HTR-8/SVneo (cell line): ENCODE results near the gene MROH8.
"Not testable (repeated sequence)": the region's sequence is repeated elsewhere in the genome, so short reads cannot be mapped to it uniquely, and the experiment has no call there.

Experiments
- DNase-seq: peaks from one replicate; pipeline ENCODE4 v3.0.0; 2011; ENCODE audit warnings: low spot score, mixed read lengths; ENCODE audit not compliant: insufficient read length
- FAIRE-seq: peaks from 2 replicates; lab custom pipeline; 2011; peaks lifted over from hg19 to GRCh38; lab: Jason Lieb, UNC

MROH8 gene

DNA sequence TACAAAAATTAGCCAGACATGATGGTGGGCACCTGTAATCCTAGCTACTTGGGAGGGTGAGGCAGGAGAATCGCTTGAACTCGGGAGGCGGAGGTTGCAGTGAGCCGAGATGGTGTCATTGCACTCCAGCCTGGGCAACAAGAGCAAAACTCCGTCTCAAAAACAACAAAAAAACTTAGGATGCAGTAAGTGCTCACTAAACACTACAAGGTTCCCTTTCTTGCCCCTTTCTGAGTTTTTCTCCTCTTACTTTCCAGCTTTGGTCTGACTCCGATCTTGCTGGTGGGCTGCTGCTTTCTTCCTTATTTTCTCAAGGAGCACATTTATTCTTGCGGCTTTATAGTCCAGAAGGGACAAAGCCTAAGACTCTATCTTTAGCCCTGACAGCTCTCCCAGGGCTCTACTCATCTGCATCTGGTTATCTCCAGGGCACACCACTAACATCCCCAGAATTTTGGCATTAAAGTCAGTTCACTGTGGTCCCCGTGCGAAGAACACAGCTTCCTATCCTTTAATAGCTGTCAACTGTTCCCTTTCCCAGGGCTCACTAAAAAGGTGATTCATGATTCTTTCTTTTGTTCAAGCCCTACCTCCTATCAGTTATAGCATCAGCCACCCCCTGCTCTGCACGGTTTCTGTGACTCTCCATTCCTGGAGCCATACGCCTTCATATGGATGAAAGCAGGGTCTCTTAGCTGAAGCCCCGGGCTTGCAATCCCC is 17.4 kb downstream of the MROH8 start:
- FAIRE-seq = no peak

DNA sequence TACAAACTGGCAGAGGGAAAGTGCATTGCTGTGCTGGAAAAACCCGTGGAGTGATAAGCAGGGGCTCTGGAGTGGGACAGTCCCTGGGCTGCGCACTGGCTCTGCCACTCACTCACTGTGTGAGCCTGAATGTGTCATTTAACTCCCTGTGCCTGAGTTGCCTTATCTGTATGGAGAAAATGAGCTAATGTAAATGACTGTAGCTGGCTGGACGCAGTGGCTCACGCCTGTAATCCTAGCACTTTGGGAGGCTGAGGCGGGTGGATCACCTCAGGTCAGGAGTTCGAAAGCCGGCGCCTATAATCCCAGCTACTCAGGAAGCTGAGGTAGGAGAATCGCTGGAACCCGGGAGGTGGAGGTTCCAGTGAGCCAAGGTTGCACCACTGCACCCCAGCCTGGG is 18.7 kb downstream of the MROH8 start:
- FAIRE-seq = peak; percentile 59

More for the DNA sequence above, 17.4 kb downstream of the MROH8 start:
- DNase-seq = no peak

DNA sequence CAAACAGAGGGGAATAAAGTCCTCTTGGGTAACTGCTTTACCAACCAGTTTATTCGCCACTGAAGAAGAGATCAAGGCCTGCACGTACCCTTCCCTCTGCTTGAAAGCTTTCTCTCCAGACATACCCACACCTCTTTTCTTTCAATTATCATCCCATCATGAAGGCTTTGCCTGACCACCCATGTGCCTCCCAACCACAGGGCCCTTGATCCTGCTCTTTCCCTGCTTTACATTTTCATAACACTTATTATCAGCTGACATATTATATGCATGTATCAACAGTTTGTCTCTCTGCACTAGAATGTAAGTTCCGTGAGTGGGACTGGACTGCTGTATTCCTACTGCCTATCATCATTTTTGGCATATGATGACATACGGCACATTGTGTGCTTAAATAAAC is 21.1 kb downstream of the MROH8 start:
- no peak for DNase-seq
- peak; percentile 67 for FAIRE-seq

More for the DNA sequence above, 18.7 kb downstream of the MROH8 start:
- no peak for DNase-seq

DNA sequence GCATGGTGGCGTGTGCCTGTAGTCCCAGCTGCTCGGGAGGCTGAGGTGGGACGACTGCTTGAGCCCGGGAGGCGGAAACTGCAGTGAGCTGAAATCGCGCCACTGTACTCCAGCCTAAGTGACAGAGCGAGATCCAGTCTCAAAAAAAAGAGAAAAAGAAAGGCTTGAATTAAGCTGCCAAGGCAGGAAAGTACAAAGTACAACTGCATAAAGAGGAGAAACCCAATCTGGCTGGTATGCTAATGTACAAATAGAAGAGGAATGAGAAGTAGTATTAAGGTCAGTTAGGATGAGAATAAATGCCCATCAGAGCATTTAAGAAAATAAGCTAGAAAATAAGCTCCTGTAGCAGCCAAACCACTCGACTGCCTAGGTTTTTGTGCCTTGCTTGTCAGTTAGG is 23.4 kb downstream of the MROH8 start:
- FAIRE-seq (no peak), DNase-seq (no peak)

DNA sequence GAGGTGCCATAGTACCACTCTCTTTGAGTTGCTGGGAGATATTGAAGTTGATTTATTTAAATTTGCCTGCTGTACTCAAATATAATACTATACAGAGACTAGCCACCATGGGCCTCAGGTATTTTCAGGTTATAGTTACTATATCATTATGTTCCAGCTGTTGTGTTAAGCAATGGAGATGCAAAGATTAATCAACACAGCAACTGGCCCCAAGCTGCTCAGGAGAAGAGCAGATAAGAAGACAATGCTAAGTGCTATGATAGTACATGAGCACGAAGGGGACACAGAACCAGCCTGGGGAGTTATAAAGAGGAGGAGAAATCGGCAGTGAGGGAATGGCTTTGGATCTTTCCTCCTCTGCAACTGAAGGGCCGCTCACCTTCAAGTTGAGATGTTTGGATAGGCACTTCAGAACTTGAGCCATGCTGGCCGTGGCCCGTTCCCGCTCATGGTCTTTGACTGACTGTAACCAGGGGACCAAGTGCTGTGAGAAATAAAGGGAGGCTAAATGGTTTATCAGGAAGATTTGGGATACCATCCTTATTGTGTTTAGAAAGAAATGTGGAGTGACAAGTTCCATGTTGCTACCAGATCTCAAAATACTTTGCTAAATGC is 24.6 kb downstream of the MROH8 start:
- DNase-seq (no peak), FAIRE-seq (peak; percentile 55)

DNA sequence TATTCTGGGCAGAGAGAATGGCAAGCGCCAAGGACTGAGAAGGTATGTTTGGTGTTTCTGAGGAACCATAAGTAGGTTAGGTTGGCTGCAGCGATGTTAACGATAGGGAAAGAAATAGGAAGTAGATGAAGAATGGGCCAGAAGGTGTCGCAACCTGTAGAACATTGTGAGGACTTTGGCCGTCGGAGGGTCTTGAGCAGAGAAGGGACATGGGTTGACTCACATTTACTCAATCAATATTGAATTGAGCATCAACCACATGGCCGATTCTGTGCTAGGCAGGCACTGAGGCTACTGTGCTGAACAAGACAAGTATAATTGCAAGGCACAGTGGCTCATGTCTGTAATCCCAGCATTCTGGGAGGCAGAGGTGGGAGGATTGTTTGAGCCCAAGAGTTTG is 27.1 kb downstream of the MROH8 start:
- DNase-seq = no peak
- peak; percentile 66 for FAIRE-seq

DNA sequence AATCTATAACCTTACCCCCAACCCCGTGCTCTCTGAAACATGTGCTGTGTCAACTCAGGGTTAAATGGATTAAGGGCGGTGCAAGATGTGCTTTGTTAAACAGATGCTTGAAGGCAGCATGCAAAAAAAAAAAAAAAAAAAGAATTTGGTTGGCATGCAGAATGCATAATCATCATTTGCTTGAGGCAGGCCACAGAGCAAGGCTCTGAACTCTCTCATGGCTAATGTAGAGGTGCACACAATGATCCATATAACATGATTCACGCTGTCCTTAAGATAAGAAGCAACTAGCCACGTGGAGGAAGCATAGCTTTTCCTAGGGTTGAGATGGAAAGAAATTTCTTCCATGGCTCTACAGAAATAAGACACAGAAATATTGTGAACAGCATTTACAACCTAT is 27.8 kb downstream of the MROH8 start:
- DNase-seq = no peak
- no peak for FAIRE-seq

DNA sequence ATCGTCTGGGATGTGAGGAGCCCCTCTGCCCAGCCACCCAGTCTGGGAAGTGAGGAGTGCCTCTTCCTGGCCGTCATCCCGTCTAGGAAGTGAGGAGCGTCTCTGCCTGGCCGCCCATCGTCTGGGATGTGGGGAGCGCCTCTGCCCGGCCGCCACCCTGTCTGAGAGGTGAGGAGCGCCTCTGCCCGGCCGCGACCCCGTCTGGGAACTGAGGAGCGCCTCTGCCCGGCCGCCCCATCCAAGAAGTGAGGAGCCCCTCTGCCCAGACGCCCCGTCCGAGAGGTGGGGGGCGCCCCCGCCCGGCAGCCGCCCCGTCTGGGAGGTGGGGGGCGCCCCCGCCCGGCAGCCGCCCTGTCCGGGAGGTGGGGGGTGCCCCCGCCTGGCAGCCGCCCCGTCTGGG is 28.5 kb downstream of the MROH8 start:
- not testable (repeated sequence) for FAIRE-seq, DNase-seq

DNA sequence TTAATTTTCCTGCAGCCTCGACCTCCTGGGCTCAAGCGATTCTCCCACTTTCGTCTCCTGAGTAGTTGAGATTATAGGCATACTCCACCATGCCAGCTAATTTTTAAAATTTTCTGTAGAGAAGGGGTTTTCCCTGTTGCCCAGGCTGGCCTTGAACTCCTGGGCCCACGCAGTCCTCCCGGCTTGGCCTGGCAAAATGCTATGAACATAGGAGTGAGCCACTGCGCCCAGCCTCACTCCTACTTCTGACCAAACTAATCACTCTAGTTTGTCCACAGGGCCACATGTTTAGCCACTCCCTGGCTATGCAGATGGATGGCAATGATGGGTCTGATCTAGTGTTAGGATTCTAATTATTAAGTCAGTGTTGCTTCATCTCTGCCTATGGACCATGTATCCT is 32.1 kb downstream of the MROH8 start:
- no peak for DNase-seq
- FAIRE-seq = no peak

DNA sequence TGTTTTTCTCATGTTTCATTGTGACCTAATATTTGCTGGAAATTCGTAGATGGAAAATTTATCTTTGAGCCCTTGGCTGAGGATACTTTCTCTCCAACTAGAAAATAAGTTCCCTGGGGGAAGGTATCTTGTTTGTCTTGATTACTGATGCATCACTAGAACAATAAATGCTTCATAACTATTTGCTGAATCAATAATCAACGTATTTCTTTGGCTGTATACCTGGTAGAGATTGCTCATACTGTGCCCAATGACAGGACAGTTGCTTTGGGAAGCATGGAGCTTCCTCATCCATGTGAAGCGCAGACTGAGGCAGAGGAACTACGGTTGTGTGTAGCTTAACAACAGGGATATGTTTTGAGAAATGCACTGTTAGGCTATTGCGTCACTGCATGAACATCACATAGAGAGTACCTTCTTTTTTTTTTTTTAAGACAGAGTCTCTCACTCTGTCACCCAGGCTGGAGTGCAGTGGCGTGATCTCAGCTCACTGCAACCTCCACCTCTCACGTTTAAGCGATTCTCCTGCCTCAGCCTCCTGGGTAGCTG is 34.4 kb downstream of the MROH8 start:
- FAIRE-seq (no peak), DNase-seq (no peak)

DNA sequence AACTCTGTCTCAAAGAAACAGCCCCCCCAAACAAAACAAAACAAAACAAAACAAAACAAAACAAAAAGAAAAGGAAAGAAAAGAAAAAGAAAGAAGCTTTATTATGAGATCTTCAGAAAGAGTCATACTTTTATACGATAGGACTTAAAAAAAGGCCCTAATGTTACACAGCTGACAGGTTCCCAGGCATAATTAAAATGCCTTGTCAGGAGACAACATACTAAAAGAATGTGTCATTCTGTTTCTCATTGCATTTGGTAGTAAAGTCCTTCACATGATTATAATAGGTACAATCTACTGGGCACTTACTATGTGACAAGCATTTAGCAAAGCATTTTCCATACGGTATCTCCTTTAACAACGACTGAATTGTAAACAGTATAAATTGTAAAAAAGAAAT is 36.6 kb downstream of the MROH8 start:
- DNase-seq (peak; percentile 60), FAIRE-seq (peak; percentile 62)

DNA sequence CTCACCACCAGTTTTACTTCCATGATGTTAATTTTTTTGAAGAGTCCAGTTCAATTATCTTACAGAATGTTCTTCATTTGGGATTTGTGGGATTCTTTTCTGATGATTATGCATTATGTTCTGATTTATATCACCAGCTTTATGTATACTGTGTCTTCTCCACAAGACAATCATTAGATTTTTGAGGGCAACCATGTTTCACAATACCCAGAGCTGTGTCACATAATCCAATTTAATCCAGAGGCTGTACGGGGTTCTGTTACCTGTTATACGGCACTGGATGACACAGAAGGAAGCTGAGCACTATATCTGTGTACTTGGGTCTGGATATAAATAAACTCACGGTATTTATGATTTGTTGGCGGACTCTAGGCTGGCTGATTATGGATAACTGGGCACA is 41.8 kb downstream of the MROH8 start:
- no peak for FAIRE-seq

DNA sequence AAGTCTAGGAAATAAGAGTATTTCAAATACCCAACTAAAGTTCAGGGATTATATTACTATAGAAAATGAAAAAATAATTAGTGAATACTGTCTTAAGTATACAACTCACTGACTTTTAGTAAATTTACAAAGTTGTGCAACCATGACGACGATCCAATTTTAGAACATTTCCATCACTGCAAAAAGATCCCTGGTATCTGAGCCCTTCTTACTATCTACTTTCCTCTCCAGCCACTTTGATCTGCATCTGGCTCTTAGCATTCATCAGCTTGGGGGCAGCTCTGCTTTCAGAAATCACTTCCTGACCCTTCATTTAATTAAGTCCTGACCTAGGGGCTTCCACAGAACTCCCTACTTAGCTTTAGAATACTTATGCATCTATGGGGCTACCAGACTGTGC is 45.4 kb downstream of the MROH8 start:
- DNase-seq (no peak), FAIRE-seq (no peak)

More for the DNA sequence above, 41.8 kb downstream of the MROH8 start:
- DNase-seq = no peak

DNA sequence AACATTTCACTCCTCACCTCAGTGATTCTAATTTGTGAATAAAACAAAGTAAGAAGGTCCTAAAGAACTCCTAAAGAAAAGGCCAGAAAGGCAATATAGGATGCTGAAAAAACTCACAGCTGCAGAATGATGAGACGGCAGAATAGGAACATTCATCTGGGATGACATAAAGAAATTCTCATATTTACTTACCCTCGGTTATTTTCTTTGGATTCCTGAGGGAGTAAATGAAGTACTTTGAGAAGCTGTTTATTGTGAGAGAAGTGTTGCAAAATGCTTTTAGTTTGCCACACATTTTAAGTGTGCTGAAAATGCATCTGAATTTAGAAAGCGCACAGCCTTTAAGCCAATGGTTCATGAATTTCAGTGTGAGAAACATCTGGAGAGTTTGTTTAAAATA is 47.9 kb downstream of the MROH8 start:
- FAIRE-seq (peak; percentile 16), DNase-seq (no peak)

DNA sequence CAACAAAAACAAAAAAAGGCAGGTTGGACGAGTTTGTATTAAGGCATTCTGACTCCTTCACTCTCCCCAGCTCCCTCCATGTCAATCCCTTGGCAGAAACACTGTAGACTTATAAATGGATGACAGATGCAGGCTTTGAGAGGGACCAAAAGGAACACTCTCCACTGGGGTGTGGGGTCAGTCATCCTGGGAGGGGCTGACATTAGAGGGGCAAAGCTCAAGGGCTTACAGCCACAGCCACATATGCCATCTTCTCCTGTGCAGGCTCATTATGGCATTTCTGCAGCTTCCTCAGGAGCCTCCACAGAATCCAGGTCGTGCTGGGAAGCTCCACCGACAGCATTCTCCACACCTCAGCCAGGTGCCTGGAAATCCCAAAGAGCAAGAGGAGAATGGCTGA is 50.5 kb downstream of the MROH8 start:
- DNase-seq = no peak
- no peak for FAIRE-seq

DNA sequence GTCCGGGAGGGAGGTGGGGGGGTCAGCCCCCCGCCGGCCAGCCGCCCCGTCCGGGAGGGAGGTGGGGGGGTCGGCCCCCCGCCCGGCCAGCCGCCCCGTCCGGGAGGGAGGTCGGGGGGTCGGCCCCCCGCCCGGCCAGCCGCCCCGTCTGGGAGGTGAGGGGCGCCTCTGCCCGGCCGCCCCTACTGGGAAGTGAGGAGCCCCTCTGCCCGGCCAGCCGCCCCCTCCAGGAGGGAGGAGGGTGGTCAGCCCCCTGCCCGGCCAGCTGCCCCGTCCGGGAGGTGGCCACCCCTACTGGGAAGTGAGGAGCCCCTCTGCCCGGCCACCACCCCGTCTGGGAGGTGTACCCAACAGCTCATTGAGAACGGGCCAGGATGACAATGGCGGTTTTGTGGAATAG is 53.1 kb downstream of the MROH8 start:
- FAIRE-seq = not testable (repeated sequence)

DNA sequence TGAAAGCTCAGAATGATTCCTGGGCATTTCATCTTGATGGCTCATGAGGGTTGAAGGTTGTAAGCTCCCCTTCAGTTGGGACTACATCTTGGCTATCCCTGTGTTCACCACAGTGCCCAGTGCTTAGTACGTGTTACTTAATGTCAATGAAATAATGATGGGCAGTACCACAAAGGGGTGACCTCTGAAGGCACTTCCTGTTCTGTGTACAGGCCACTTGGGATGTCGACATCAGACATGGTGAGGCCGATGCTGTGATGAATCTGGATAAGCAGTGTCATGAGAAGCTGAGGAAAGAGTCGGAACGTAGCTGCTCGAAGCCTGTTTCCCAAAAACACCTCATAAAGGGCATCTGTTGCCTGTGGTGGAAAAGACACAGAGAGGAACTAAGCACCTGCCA is 55.9 kb downstream of the MROH8 start:
- DNase-seq (no peak), FAIRE-seq (peak; percentile 80)

More for the DNA sequence above, 53.1 kb downstream of the MROH8 start:
- not testable (repeated sequence) for DNase-seq

DNA sequence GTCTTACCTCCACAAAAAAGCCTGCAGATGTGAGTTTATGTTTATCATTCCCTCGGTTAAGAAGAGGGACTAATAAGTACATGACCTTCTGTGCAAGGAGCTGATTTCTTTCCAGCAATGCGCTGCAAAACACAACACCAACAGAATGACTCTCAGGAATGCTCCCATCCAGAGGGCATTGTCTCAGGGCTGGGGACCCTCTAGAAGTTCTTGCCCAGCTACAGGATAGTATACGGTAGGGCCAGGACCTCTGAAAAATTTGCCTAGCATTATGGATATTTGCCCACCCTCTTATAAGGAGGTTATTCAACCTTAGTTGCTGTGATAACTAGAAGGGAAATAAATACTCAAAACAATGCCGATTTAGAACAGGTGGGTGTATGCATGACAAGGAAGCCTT is 58.9 kb downstream of the MROH8 start:
- DNase-seq (no peak), FAIRE-seq (no peak)

DNA sequence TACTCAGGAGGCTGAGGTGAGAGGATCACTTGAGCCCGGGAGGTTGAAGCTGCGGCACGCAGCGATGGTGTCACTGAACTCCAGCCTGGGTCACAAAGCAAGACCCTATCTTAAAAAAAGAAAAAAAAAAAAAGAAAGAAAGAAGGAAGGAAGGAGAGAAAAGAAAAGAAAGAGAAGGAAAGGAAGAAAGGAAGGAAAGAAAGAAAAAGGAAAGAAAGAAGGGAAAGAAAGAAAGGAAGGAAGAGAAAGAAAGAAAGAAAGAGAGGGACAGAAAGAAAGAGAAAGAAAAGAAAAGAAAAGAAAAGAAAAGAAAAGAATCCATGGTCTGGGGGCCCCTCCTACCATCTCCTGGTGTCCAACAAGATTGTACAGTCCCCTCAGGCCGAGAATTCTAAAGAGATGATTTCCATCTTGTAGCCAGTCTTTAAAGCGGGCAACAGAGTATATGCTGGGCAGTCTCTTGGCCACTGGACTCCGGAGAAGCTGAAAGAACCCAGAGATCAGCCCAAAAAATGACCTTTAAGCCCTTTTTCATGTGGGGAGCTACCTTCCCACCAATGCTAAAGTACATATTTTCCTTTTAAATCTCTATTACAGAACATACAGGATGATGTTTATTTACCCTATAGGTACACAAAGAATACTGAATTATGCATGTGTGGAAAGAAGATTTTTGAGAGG is 59.9 kb downstream of the MROH8 start:
- FAIRE-seq (no peak), DNase-seq (no peak)

DNA sequence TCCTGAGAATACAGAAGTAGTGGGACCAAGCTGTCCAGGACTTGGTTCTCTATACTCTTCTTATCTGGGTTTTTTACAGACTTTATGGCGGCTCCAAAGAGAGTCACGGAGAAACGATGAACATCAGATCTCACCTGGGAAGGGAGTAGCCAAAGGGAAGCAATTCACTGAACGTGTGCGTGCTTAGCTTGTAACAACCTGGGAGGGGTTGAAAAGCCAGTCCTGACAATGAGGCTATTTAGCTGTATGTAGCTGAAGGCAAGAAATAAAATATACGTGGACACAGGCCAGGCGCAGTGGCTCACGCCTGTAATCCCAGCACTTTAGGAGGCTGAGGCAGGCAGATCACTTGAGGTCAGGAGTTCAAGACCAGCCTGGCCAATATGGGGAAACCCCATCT is 65.3 kb downstream of the MROH8 start:
- DNase-seq (no peak), FAIRE-seq (no peak)

DNA sequence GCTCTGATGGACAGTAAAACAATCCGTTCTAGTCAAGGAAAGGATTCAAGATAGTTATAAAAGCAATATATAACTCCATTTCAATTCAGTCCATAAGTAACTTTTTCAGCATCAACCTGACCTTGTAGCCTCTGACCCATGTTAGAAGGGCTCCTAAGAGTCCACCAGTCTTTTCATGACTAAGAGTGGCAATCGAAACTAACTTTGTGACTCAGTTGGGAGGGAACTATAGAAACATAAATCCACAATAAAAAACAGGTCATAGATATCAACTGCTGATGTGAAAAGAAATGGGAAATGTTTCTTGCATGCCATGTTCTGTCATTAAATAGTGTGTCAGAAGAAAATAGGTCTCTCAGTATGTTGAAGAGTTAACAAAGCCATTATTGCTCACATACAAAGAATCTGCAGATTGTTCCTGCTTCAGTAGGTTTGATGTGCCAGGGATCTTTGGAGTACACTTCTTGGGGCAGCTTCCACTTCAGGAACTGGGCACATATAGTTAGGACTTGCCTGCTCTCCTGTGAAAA is 67.4 kb downstream of the MROH8 start:
- no peak for DNase-seq

More for the DNA sequence above, 67.4 kb downstream of the MROH8 start:
- no peak for FAIRE-seq
